Endothelial cell of umbilical vein (primary cell): ENCODE measurements around the gene OLFM2. TPM values are rescaled to one million over a fixed set of nuclear protein-coding genes. Genes with fewer than 3 reads are reported as not detected.

ENCODE experiments used
- BruUV-seq: library from RNA; stranded (reverse); fragments of 400-500 nt; replicated peaks from 2 replicates; lab custom pipeline; 2021; lab: Mats Ljungman, UMichigan
- CTCF ChIA-PET: fragments of 300-600, 350-600 bp; sonication (Branson Sonifier 250); formaldehyde crosslinking; loops from one replicate; lab custom pipeline; 2021; ENCODE audit warnings: antibody characterized with exemption, inconsistent platforms; lab: Charles Lee
- POLR2A ChIA-PET: fragments of 300-600, 350-600 bp; sonication (Branson Sonifier 250); formaldehyde crosslinking; loops from one replicate; lab custom pipeline; 2021; ENCODE audit warnings: antibody characterized with exemption, inconsistent platforms; lab: Charles Lee
- DNase-seq: peaks from one replicate; pipeline ENCODE4 v3.0.0-alpha.2; 2011; ENCODE audit warnings: low read depth, low spot score
- FAIRE-seq: peaks from 2 replicates; lab custom pipeline; 2011; peaks lifted over from hg19 to GRCh38; lab: Jason Lieb, UNC
- H2AFZ ChIP-seq: 2 replicates; pipeline ENCODE4 v1.6.0; 2012; ENCODE audit warnings: low read depth, low read length, control low read depth, inconsistent platforms
- H3K27ac ChIP-seq: 2 replicates; pipeline ENCODE4 v1.5.1; 2011; ENCODE audit warnings: low read depth, mild to moderate bottlenecking, control low read depth, low read length, moderate library complexity; ENCODE audit not compliant: insufficient read depth
- H3K27me3 ChIP-seq, 2 experiments: 2 replicates each; pipeline versions ENCODE4 v1.6.0 to v1.6.1; 2011; ENCODE audit warnings: low read length in 2 of 2, mixed read lengths in 1 of 2; ENCODE audit not compliant: control insufficient read depth in 2 of 2, insufficient read depth in 2 of 2
- H3K36me3 ChIP-seq, 2 experiments: 2 replicates in 1 of 2; 3 replicates in 1 of 2; pipeline ENCODE4 v1.5.1; 2011; ENCODE audit warnings: low read length in 2 of 2, mild to moderate bottlenecking in 1 of 2, moderate library complexity in 1 of 2; ENCODE audit not compliant: control insufficient read depth in 2 of 2, insufficient read depth in 2 of 2; ENCODE audit errors: extremely low read depth in 1 of 2
- H3K4me1 ChIP-seq: 3 replicates; pipeline ENCODE4 v1.5.1; 2011; ENCODE audit warnings: mild to moderate bottlenecking, low read length; ENCODE audit not compliant: control insufficient read depth, insufficient read depth; ENCODE audit errors: extremely low read depth
- H3K4me2 ChIP-seq: 2 replicates; pipeline ENCODE4 v1.6.1; 2011; ENCODE audit warnings: low read length, control low read depth, mixed read lengths; ENCODE audit not compliant: insufficient read depth
- H3K4me3 ChIP-seq, 3 experiments: fragments of 200-600 bp in 1 of 3; sonication (generic), shearing (Covaris generic) in 1 of 3; replicated peaks in 1 of 3; 2 replicates each; pipeline ENCODE4 v1.5.1; 2011 to 2016; ENCODE audit warnings: control low read depth in 3 of 3, low read length in 3 of 3, mild to moderate bottlenecking in 2 of 3, inconsistent platforms in 1 of 3, low read depth in 1 of 3, moderate library complexity in 1 of 3; ENCODE audit not compliant: insufficient read depth in 1 of 3
- H3K79me2 ChIP-seq: 2 replicates; pipeline ENCODE4 v1.6.0; 2012; ENCODE audit warnings: low read length, inconsistent platforms; ENCODE audit not compliant: control insufficient read depth, insufficient read depth
- H3K9ac ChIP-seq: replicated peaks from 2 replicates; pipeline ENCODE3; 2011; ENCODE audit warnings: low read length, control low read depth; ENCODE audit not compliant: insufficient read depth; ENCODE audit errors: extremely low read depth
- H3K9me1 ChIP-seq: replicated peaks from 3 replicates; pipeline ENCODE4 v1.6.0; 2011; ENCODE audit warnings: mild to moderate bottlenecking, low read length; ENCODE audit not compliant: control insufficient read depth, insufficient read depth; ENCODE audit errors: extremely low read depth
- H3K9me3 ChIP-seq: replicated peaks from 2 replicates; pipeline ENCODE4 v1.5.1; 2012; ENCODE audit warnings: low read length, inconsistent platforms; ENCODE audit not compliant: control insufficient read depth, insufficient read depth
- H4K20me1 ChIP-seq: replicated peaks from 2 replicates; pipeline ENCODE3; 2011; ENCODE audit warnings: mild to moderate bottlenecking, low read length; ENCODE audit not compliant: control insufficient read depth, insufficient read depth; ENCODE audit errors: extremely low read depth
- EZH2 ChIP-seq: IDR thresholded peaks from 2 replicates; pipeline ENCODE4 v1.6.1; 2012; ENCODE audit warnings: borderline replicate concordance, low read depth, mild to moderate bottlenecking, moderate library complexity, low read length, inconsistent platforms; ENCODE audit not compliant: severe bottlenecking
- FOS ChIP-seq: IDR thresholded peaks from 2 replicates; pipeline ENCODE4 v1.6.1; 2011; ENCODE audit warnings: mild to moderate bottlenecking, low read length, moderate library complexity, borderline replicate concordance; ENCODE audit not compliant: insufficient read depth
- GATA2 ChIP-seq: IDR thresholded peaks from 2 replicates; pipeline ENCODE4 v1.7.0; 2011; ENCODE audit warnings: low read depth, mild to moderate bottlenecking, moderate library complexity, mixed read lengths, low read length; ENCODE audit not compliant: insufficient read length, insufficient read depth
- JUN ChIP-seq: IDR thresholded peaks from 2 replicates; pipeline ENCODE4 v1.6.1; 2011; ENCODE audit warnings: borderline replicate concordance, low read depth; ENCODE audit not compliant: insufficient read length, insufficient read depth
- MAX ChIP-seq: IDR thresholded peaks from 2 replicates; pipeline ENCODE4 v1.6.1; 2011; ENCODE audit not compliant: insufficient read depth, insufficient read length
- MYC ChIP-seq: IDR thresholded peaks from one replicate; pipeline ENCODE4 v1.6.1; 2011; ENCODE audit warnings: mild to moderate bottlenecking, low read depth, low read length
- POLR2A ChIP-seq: IDR thresholded peaks from 2 replicates; pipeline ENCODE4 v1.6.1; 2012; ENCODE audit warnings: low read depth, mild to moderate bottlenecking, control low read depth, low read length
- POLR2AphosphoS5 ChIP-seq: IDR thresholded peaks from 2 replicates; pipeline ENCODE4 v1.6.1; 2012; ENCODE audit warnings: low read depth, mild to moderate bottlenecking, control low read depth, low read length, moderate library complexity; ENCODE audit not compliant: insufficient read depth
- dilution Hi-C: fragments of 300-500 bp; cut with MboI; formaldehyde crosslinking; loops from one replicate; pipeline ENCODE4 v1.15.0; 2019; ENCODE audit warnings: low sequenced_read_pairs; ENCODE audit not compliant: extremely low pct_ligation_motif_present
- intact Hi-C: fragments of 100-400 bp; cut with micrococcal nuclease; formaldehyde crosslinking; loops from one replicate; pipeline ENCODE4 v1.10.0; 2022
- polyA plus RNA-seq, 4 experiments: library from polyadenylated mRNA; depleted of rRNA in 3 of 4; stranded (reverse) in 3 of 4; unstranded in 1 of 4; fragments of >200 nt; gene quantifications; 2 replicates each; pipeline versions ENCODE4 v1.2.1 to v1.2.3, GENCODE V29; 2011 to 2012; ENCODE audit warnings: missing spikeins in 1 of 4
- total RNA-seq: library from RNA; stranded (reverse); gene quantifications from 2 replicates; pipeline ENCODE4 v1.2.3, GENCODE V29; 2021
- TF ChIP-seq, protein P1 (sequence below), 2 donors: IDR thresholded peaks; 1 replicate in 1 of 2; 2 replicates in 1 of 2; pipeline ENCODE4 v1.5.1; 2011; ENCODE audit warnings: low read length in 2 of 2, mild to moderate bottlenecking in 2 of 2, moderate library complexity in 2 of 2, control low read depth in 1 of 2, inconsistent platforms in 1 of 2, low read depth in 1 of 2; ENCODE audit not compliant: insufficient read depth in 1 of 2; ENCODE audit errors: extremely low read depth in 1 of 2

OLFM2 gene
- total and polyA plus RNA-seq, 2 donors (not counting 3 experiments of a cell fraction or from before 2014, with no cell fraction given), result 0.91 to 1.9 TPM

DNA sequence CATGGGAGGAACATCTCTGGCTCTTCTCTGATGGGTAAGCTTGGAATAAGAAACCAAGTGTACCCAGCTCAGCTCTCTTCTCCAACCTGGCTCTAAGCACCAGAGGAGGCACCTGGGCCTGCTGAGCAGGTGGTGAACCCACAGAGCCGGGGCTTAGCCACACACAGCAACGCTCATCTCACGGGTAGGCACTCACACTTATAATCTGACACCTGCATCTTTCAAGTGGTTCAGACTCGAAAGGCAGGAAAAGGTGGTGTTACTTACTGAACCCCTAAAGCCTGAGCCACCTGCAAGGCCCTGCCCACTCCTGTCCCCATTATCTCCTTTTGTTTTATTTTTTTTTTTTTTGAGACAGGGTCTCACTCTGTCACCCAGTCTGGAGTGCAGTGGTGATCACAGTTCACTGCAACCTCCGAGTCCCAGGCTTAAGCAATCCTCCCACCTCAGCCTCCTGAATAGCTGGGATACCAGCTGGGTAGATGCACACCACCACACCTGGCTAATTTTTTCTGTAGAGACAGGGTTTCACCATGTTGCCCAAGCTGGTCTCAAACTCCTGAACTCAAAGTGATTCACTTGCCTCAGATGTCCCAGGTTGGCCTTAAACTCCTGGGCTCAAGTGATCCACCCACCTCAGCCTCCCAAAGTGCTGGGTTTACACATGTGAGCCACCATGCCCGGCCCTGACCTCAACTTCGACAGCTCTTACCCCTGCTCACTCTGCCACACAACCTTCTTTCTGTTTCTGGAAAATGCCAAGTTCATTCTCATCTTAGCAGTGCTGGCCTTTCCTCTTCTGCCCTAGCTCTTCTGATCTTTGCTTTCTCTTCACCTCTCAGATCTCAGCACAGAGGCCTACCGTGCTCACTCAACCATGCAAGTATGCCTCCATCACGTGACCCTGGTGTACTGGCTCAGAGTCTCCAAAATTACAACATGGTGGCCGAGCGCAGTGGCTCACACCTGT lies 127.2 kb downstream of the OLFM2 start:
- intact Hi-C loops, result no loop called here
- no peaks in the 10 kb centered on the region for H3K4me1 ChIP-seq
- FAIRE-seq (no peak), DNase-seq (no peak)
- H3K9me1 ChIP-seq, result no peaks in the 10 kb centered on the region
- no peak overlapping the region for H3K4me2 ChIP-seq
- H2AFZ ChIP-seq, result no peak overlapping the region
- TF ChIP-seq POLR2A (no peak), GATA2 (no peak), EZH2 (no peak), MYC (no peak), JUN (no peak), MAX (no peak), POLR2AphosphoS5 (no peak), FOS (no peak)
- TF ChIP-seq, protein P1, sequence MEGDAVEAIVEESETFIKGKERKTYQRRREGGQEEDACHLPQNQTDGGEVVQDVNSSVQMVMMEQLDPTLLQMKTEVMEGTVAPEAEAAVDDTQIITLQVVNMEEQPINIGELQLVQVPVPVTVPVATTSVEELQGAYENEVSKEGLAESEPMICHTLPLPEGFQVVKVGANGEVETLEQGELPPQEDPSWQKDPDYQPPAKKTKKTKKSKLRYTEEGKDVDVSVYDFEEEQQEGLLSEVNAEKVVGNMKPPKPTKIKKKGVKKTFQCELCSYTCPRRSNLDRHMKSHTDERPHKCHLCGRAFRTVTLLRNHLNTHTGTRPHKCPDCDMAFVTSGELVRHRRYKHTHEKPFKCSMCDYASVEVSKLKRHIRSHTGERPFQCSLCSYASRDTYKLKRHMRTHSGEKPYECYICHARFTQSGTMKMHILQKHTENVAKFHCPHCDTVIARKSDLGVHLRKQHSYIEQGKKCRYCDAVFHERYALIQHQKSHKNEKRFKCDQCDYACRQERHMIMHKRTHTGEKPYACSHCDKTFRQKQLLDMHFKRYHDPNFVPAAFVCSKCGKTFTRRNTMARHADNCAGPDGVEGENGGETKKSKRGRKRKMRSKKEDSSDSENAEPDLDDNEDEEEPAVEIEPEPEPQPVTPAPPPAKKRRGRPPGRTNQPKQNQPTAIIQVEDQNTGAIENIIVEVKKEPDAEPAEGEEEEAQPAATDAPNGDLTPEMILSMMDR (IDR thresholded peaks at IDR 0.05; ENCODE audit: extremely low read depth in 1 of 2, insufficient read depth in 1 of 2, low read depth in 1 of 2, low read length in 2 of 2), result no peak
- BruUV-seq, result no TSS peak
- dilution Hi-C loops, result no loop called here
- no peaks in the 10 kb centered on the region for H3K9me3 ChIP-seq
- no peak overlapping the region for H3K4me3 ChIP-seq
- peaks cover 13 to 28% of the 10 kb centered on the region in 2 experiments for H3K36me3 ChIP-seq
- ChIA-PET POLR2A (no interaction called here), CTCF (no interaction called here)
- H3K79me2 ChIP-seq, result no peaks in the 10 kb centered on the region
- H3K27me3 ChIP-seq, result no peaks in the 10 kb centered on the region
- H3K27ac ChIP-seq, result no peak overlapping the region
- no peak overlapping the region for H3K9ac ChIP-seq
- H4K20me1 ChIP-seq, result no peaks in the 10 kb centered on the region
